Stimulated activated CD8-positive, alpha-beta memory T cell treated with anti-CD3 and anti-CD28 coated beads, Interleukin-2, amount 100 ng/mL, for 48 hours (primary cell): ENCODE measurements around the gene BRICD5.
A peak's percentile ranks its signal among the peaks of the same experiment; 100 is the strongest.
"Not testable (repeated sequence)": the region's sequence is repeated elsewhere in the genome, so short reads cannot be mapped to it uniquely, and the experiment has no call there.

Source experiments
- DNase-seq, 2 donors: peaks; one replicate each; pipeline ENCODE4 v3.0.0-alpha.2; 2020; ENCODE audit warnings: low read depth in 2 of 2

BRICD5 gene

DNA sequence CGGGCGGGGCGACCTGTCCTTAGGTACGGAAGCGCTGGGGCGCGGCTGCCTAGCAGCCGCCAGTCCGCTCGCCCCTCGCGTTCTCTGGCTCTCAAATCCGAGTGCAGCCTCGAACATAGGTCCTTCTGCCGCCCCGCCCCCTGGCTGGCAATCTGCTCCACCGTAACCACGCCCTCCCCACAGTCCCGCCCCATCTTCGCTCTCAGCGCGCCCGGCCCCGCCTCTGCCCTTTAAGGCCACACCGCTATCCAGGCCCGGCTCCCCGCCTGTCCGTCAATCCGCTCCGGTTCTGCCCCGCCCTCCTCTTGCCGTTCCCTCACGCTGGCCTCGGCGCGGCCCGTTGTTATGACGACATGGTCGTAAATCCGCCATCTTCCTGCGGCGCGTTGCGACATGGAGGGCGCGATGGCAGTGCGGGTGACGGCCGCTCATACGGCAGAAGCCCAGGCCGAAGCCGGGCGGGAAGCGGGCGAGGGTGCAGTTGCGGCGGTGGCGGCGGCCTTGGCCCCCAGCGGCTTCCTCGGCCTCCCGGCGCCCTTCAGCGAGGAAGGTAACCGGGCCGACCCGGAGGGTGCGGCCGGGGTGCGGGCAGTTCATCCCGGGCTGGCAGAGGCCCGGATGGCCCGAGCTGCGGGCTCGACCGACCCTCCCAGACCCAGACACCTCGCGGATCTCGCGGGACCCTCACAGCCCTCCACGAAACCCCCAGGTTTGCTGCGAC, 12.7 kb upstream of the BRICD5 start, which contains the start of gene E4F1:
Gene E4F1, plus strand, starts transcription at position 371 of the 721 bp plus-strand sequence. Its CDS starts 23 bp downstream, at position 394.
- DNase-seq = peak; percentile 100

DNA sequence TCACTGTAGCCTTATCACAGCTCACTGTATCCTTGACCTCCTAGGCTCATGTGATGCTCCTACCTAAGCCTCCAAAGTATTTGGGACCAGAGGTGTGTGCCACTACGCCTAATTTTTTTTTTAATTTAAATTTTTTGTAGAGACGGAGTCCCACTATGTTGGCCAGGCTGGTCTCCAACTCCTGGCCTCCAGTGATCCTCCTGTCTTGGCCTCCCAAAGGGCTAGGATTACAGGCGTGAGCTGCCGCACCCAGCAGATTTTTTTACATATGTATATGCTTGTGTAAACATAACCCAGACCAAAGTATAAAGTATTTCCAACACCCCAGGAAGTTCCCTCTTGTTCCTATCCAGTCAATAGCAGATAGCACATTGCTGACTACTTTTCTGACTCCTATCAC, 5.7 kb upstream of the BRICD5 start:
- no peak for DNase-seq

DNA sequence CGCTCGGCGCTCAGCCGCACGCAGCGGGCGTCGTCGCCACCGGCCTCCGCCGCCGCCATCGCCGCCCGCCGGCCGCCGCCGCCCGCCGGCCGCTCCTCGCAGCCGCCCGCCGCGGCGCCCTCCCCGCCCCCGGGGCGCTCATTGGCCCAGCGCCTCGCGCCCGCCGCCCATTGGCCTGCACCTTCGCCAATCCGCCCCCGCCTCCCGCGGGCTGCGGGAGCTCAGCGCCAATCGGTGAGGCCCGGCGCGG, 4.0 kb upstream of the BRICD5 start, which contains the start of gene PGP:
Gene PGP, minus strand, starts transcription at position 122 of the 250 bp plus-strand sequence. Its CDS starts 63 bp downstream, at position 59.
- no peak for DNase-seq

DNA sequence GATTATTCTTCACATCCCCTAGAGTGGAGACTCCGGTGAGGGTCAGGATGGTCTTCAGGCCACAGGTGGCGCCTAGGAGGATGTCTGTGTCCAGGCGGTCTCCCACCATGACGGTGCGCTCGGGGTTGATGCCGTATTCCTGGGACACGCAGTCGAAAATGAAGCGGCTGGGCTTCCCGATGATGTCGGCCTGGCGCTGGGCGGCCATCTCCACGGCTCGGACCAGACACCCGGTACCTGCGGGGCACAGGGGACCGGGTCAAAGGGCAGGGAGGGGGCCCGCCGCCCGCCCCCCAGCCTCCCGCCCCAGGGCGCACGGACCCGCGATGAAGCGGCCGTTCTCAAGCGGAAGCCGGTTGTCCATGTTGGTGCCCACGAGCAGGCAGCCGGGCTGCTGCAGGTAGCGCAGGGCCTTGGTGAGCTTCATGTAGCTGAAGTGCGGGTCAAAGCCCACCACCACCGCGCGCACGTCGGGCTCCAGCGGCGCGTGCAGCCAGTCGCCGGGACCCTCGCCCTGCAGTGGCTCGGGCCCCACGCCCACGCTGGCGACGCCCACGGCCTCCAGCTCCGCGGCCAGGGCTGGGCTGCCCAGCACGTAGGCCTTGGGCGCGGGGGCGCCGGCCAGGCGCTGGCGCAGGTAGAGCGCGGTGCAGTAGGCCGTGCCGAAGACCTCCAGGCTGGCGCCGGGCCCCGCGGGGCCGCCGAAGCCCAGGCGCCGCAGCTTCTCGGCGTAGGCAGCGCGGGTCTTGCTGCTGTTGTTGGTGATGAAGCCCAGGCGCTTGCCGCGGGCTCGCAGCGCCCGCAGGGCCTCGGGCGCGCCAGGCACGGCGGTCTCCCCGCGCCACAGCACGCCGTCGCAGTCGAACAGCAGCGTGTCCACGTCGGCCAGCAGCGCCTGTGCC, 3.4 kb upstream of the BRICD5 start:
- DNase-seq = no peak

DNA sequence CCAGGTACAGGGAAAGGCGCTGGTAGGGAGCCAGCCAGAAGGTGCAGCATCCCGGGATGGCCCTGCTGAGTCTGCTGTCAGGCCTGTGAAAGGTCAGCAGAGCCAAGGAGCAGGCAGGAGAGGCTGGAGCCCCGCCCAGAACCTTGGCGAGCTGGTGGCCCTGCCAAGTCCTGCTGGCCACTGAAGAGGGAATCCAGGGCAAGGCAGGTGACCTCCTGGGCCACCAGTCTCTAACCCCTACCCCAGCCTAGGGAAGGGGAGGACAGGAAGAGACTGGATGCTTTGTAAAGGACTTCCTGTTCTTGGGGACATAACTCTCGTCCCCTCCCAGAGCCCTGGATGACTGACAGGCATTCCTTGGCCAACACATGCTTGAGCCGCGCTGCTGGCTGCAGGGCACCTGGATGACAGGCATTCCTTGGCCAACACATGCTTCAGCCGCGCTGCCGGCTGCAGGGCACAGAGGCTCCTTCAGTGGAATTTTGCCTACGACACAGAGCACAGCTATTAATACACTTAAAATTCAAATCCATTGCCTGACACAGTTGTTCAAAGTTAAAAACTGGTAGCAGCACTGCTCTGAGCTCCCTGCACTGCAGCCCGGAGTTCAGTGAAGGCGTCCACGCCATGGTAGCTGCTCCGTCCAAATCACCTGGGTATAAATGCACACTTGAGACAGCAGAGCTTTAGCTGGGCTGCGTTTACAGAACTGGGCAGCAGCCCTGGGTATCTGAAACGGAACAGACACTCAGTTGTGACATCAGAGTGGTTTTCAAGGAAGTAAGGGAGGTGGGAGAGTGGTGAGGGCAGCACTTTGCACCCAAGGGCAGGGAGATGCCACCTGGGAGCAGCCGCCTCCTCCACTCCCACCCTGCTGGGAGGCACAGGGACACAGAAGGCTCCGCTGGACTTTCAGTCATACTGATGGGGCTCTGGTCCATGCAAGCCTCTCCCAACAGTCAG, 2.0 kb upstream of the BRICD5 start:
- no peak for DNase-seq

DNA sequence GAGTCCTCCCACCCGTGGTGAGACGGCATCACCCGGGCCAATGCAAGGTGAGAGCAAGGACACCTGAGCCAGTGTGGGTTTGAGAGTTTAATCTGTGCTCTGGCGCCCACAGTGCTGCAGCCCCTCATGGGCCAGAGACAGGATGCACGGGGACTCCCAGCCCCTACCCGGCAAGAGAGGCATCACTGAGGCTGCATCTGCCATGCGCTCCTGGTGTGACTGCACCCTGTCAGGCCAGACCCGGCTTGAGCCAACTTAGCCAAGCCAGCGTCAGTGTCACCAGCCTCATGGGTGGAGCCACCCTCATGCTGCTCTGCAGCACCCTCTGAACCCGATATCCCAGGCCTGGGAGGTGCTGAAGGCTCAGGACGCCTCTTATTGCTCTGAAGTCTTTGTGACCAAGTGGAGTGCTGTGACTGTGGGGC, 1.3 kb upstream of the BRICD5 start:
- DNase-seq = no peak

DNA sequence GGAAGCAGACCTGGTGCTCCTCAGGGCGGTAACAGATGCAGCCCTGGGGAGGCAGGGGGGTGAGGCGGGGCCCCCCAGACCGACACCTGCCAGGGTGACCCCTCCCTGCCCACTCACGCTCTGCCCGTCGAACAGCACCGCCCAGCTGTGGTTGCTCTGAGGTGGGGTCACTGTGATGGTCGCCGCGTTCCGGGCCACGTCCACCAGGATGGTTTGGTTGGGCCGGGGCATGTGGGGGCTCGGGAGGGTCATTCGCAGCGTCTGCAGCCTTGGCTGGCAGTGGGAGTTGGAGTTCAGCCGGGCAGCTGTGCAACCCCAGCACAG, 692 bp downstream of the BRICD5 start:
- DNase-seq = no peak

DNA sequence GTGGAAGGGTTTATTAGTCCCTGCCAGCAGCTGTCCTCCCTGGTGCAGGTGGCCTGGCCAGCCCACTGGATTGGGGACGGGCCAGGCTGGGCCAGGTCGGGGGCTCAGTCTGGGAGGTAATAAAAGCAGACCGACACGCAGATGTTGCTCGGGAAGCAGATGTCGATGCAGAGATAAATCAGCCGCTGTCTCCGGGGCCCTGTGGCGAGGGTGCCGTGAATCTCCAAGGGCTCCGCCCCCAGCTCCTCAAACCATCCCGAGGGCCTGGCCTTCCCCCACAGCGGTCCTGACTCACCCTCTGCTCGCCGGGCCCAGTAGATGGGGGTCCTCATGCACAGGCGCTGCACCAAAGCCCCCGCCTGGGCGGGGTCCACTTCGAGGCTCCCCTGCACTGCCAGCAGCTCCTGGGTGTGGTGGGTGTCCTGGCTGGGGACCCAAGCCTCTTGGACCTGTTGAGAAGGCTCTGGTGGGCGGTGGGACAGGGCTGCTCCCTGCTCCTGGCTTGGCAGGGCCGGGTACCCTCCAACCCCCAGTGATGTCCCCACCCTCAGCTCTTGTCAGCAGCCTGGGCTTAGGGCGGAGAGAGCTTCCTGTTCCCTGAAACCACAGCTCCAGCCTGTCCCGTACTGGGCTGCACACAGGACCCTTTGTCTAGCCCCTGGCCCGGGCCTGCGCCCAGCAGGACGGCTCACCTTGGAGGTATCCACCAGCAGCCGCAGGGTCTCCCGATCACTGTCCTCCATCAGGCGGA, 1.2 kb downstream of the BRICD5 start:
- DNase-seq = no peak

DNA sequence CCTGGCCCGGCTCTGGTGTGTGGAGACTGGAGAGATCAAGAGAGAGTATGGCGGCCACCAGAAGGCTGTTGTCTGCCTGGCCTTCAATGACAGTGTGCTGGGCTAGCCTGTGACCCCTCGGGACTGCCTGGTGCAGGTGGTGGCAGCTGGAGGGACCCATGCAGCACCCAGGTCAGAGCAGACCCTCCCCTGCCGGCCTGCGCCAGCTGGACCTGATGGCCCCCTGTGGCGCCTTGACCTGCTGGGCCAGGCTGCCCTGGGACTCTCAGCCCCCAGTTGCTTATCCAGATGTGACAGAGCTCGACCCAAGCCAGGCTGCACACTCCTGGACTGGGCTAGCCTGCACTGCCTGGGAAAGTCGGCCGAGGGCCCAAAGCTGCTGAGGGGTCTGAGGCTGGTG, 1.9 kb downstream of the BRICD5 start:
- DNase-seq = no peak

DNA sequence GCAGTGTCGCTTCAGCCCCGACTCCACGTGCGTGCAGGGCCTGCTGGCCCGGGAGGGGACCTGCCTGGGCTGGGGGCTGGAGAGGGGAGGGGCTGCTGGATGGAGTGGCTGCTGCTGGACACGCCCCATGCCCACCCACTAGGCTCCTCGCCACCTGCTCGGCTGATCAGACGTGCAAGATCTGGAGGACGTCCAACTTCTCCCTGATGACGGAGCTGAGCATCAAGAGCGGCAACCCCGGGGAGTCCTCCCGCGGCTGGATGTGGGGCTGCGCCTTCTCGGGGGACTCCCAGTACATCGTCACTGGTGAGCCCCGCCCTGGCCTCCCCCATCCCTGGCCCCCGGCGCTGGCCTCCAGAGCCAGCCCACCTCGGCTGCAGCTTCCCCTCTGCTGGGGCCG, 2.4 kb downstream of the BRICD5 start:
- no peak for DNase-seq

DNA sequence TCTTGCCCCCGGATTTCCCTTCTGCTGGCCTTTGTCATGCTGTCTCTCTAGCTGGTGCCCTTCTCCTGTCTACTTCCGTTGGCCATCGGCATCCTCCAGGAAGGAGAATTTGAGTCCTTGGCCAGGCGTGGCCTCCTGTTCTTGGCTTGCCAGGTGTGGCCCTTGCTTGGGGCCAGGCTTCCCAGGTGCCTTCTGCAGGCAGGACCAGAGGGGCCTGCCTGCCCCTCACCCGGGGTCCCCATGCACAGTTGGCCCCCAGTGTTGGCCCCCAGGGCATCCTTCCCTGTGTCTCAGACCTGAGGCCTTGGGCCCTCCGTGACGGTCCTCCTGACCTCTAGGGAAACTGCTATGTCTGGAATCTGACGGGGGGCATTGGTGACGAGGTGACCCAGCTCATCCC, 2.8 kb downstream of the BRICD5 start:
- DNase-seq = no peak

DNA sequence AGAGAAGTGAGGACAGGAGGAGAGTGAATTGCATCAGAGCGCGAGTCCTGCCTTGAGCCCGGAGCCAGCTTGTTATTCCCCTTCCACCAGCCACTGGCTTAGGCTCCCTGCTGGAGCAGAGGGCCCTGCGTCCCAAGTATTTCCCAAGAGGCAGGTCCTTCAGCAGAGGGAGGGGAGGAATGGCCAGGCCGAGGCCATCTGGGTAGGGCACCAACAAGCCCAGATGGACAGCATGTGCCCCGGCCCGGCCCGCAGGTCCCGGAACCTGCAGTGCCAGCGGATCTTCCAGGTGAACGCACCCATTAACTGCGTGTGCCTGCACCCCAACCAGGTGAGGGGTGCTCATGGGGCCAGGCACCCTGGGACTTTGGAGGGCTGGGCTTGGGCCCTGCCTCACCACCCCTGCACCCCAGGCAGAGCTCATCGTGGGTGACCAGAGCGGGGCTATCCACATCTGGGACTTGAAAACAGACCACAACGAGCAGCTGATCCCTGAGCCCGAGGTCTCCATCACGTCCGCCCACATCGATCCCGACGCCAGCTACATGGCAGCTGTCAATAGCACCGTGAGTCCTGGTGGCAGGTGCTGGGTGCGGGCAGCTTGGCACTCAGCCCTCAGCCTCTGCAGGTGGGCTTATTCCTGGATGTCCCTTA, 3.8 kb downstream of the BRICD5 start:
- no peak for DNase-seq

DNA sequence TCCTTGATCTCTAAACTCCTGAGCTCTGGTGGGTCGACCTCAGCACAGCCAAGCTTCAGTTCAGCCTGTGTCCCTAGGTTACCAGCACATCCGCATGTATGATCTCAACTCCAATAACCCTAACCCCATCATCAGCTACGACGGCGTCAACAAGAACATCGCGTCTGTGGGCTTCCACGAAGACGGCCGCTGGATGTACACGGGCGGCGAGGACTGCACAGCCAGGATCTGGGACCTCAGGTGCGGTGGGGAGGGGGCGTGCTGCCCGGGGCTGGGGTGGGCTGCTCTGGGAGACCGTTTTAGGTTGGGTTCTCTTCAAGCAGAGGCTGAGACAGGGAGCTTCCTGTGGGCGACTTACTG, 4.3 kb downstream of the BRICD5 start:
- DNase-seq = no peak

DNA sequence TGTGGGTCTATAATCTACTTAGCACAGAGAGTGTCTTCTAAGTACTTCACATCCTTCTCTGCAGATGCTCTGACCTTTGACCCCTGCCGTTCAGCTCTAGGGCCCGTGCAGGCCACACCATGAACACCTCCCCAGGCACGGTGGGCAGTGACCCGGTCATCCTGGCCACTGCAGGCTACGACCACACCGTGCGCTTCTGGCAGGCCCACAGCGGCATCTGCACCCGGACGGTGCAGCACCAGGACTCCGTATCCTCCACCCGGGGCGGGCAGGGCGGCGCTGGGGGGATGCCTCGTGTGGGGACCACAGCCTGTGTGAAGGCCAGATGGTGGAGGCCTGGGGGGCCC, 4.7 kb downstream of the BRICD5 start:
- no peak for DNase-seq

DNA sequence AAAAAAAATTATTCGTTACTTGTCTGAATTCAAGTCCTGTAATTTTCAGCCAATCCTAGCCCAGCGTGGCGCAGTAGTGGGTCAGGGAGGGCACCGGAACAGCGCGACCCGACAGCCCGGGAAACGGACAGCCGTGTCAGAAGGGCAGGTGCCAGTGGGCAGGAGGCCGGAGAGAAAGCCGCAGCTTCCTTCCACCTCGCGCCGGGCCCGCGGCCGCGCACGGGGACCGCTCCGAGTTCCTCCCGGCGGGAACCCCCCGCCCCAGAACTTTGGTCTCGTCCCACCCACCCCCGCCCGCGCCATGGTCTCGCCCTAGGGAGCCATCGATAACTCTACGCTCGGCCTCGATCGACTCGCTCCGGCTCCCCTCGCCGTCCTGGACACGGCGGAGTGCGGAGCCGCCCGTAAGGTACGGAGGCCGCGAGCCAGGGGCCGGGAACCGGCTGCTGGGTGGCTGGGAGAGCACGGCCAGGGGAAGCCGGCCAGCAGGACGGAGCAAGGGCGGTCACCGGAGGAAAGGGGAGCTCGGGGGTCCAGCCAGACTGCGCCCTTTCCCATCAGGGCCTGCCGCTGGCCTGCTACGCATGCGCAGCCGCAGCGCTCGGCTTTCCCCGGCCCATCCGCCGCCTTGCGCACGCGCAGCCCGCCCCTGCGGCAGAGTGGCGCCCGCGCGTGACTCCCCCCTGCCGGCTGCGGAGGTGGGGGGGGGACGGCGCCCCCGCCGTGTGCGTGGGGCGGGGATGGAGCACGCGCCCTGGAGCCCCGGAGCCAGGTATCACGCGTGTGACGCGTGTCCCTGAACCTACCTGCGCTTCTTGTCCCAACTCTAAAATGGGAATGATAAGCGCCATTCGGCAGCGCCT, 5.3 kb downstream of the BRICD5 start, which contains the start of gene MLST8:
Gene MLST8, plus strand, starts transcription at position 351 of the 863 bp plus-strand sequence. CDS start 632 bp downstream, outside the sequence.
- peak; percentile 74 to 91 for DNase-seq

DNA sequence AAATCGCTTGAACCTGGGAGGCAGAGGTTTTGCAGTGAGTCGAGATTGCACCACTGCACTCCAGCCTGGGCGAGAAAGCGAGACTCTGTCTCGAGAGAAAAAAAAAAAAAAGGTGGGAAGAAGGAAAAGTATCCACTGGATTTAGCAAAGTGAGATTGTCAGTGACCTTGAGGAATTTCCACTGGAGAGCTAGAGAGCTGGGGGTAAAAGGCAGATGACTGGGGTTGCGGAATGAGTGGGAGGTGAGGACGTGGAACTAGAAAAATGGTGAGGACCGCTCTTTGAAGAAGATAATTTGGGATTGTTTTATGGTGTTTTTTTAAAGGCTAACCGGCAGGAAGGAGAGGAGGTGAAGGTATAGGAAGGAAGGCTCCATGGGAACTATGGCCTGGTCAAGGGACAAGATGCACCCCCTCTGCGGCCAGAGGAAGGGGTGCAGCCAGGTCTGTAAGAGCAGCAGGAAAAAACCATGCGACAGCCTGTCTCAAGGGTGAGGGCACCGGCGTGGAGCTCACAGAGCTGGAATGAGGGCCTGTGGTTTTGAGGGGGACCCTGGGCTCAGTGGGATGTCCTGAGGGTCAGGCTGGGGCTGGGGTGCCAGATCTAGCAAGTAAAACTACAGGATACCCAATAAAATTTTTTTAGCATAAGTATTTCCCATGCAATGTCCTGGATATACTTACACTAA, 6.1 kb downstream of the BRICD5 start:
- no peak for DNase-seq

DNA sequence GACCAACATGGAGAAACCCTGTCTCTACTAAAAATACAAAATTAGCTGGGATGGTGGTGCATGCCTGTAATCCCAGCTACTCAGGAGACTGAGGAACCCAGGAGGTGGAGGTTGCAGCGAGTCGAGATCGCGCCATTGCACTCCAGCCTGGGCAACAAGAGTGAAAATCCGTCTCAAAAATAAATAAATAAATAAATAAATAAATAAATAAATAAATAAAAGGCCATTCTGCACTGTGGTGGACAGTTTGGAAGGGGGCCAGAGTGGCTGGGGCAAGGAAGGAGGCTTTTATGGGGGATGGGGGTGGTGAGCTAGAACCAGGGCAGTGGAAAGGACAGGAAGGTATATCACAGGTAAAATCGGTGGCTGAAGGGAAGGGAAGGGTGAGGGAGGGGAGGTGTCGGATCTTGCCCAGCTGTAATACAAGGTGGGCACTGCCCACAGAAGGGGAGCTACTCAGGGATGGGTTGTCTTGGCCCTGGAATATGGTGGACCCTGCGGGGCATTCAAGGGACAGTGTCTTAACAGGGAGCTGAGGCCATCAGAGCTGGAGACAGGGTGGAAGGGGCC, 7.5 kb downstream of the BRICD5 start:
- not testable (repeated sequence) for DNase-seq

DNA sequence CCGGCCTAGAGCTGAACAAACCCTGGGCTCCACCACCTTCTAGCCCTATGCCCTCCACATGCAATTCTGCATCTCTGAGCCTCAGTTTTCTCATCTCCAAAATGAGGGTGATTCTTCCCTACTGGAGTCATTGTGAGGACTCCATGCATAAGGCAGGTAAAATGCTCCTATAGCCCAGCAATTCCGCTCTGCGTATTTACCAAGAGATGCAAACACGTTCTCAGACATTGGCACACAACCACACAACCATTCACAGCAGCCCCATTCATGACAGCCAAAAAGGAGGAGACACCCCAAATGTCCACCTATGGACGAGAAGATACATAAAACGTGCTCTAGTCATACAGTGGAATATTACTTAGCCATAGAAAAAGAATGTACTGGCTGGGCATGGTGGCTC, 10.3 kb downstream of the BRICD5 start:
- DNase-seq = no peak

DNA sequence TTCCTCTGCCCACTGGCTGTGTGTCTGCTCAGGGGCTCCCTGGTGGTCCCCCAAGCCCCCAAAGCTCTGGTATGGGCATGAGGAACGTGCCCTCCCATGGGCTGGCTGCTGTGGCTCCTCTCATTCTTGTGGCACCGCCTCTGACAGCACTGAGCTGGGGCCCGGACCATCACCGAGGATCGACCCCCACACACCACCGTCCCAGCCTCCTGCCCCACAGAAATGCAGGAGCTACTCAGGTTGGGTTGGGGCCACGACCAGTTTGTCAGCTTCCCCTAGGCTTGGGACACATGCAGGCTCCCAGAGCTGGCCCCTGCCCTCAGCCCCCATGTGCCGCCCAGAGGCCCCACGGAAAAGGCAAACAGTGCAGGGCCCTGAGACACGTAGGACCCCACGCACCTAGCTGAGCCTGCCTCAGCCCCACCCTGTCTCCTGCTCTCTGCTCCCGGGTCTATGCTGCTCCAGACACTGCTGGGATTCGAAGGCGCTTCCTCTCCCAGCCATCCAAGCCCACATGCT, 11.0 kb downstream of the BRICD5 start:
- no peak for DNase-seq
